Central memory CD4-positive, alpha-beta T cell (primary cell): ENCODE results near the gene PATE4.
A peak's percentile ranks its signal among the peaks of the same experiment; 100 is the strongest.

ENCODE experiments used
- DNase-seq: peaks from one replicate; pipeline ENCODE4 v3.0.0; 2022

Gene PATE4

DNA sequence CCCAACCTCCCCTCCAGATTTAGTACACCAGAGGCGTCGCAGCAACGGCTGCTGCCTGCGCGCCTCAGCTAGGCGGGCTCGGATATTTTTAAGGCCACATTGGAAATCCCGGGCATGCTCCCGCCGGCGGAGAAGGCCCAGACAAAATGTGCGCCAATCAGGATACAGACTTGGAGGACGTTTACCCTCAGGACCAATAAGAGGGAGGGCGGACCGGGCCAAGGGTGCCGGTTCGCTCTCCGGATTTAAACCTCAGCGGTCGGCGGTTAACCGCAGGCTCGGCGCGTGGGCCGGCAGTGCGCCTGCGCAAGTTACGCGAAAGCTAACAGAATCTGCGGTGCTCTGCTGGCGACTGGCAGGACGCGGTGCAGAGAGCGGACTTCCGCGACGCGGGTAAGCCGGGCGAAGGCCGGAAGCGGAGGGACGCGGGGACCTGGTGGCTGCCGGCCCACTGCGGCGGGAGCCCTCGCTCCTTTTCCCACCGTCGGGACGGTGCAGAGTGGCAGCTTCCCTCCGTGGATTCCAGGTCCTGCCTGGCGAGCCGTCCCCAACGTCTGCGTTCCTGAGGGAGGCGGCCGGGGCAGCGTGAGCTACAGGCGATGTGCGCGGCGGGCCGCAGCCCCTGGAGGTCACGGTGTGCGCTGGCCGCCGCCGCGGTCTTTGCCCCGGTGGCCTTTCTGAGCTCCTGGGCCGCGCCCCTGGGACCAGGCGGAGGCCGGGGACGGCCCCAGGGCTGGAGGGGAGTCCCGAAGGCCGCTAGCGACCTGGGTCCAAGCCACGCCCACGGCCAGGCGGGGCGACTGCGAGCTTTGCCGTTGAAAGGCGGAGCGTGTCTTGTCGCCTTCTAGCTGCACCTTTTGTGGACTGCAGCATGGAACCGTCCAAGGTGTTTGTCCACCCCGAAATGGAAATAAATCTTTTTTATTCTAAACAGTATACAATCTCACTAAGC lies 54.5 kb downstream of the PATE4 start, which contains the start of gene HYLS1:
Gene HYLS1 (plus strand): TSS at position 296 of the 952 bp plus-strand sequence. CDS start 11,701 bp downstream, outside the sequence.
- DNase-seq = peak; percentile 98
